ENCODE results near the gene CDK9. TPM values are rescaled to one million over a fixed set of nuclear protein-coding genes. Genes with fewer than 3 reads are reported as not detected.

Gene CDK9
- total RNA-seq, 1 experiment from 2014 or later: 62.1 TPM

- H3K27ac Mint-ChIP-seq (ENCODE audit: low read depth, unreplicated experiment): no peak overlapping the region
- intact Hi-C loops (cut with micrococcal nuclease): no loop called here
- H3K4me3 Mint-ChIP-seq (ENCODE audit: unreplicated experiment): no peak overlapping the region
- ChIA-PET POLR2A (interaction anchor here (2.0 to 4.9 kb wide), 2 partner anchors 28 to 33 kb away, joined by 7 to 50 read pairs; partner anchors contain the start of gene TOR2A), CTCF (interaction anchor here (1.4 to 1.8 kb wide), 3 partner anchors 16 to 29 kb away, joined by 3 to 6 read pairs (median 3); no protein-coding TSS in a partner anchor)
- no TSS peak for BruUV-seq (replicated peaks)
- TF ChIP-seq, protein P1, sequence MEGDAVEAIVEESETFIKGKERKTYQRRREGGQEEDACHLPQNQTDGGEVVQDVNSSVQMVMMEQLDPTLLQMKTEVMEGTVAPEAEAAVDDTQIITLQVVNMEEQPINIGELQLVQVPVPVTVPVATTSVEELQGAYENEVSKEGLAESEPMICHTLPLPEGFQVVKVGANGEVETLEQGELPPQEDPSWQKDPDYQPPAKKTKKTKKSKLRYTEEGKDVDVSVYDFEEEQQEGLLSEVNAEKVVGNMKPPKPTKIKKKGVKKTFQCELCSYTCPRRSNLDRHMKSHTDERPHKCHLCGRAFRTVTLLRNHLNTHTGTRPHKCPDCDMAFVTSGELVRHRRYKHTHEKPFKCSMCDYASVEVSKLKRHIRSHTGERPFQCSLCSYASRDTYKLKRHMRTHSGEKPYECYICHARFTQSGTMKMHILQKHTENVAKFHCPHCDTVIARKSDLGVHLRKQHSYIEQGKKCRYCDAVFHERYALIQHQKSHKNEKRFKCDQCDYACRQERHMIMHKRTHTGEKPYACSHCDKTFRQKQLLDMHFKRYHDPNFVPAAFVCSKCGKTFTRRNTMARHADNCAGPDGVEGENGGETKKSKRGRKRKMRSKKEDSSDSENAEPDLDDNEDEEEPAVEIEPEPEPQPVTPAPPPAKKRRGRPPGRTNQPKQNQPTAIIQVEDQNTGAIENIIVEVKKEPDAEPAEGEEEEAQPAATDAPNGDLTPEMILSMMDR (IDR thresholded peaks at IDR 0.05; ENCODE audit: unreplicated experiment): no peak
- H3K9me3 Mint-ChIP-seq (ENCODE audit: unreplicated experiment): peaks cover 7% of the 10 kb centered on the region
- no peaks in the 10 kb centered on the region for H3K36me3 Mint-ChIP-seq (ENCODE audit: insufficient read depth, unreplicated experiment)
- H3K4me1 Mint-ChIP-seq (ENCODE audit: insufficient read depth, unreplicated experiment): no peaks in the 10 kb centered on the region
- DNase-seq (ENCODE audit: unreplicated experiment): no peak
- H3K27me3 Mint-ChIP-seq (ENCODE audit: insufficient read depth, unreplicated experiment): no peaks in the 10 kb centered on the region
Observed at GRCh38 chr9:127768698-127769097, 17.1 kb upstream of the CDK9 start.

DNA sequence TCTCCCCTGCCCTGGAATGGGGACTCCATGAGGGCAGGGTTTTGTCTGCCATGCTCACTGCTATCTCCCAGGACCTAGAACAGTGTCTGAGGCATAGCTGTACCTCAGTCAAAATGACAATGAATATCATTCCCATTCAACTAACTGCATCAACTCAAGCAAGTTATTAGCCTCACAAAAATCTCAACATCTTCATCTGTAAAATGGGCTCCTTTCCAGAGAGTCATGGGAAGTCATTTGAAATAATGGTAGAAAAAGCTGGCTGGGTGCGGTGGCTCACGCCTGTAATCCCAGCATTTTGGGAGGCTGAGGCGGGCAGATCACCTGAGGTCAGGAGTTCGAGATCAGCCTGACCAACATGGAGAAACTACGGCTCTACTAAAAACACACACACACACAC is 16.7 kb upstream of the CDK9 start:
- peaks cover 7% of the 10 kb centered on the region for H3K9me3 Mint-ChIP-seq (ENCODE audit: unreplicated experiment)
- no peaks in the 10 kb centered on the region for H3K4me1 Mint-ChIP-seq (ENCODE audit: insufficient read depth, unreplicated experiment)
- intact Hi-C loops (cut with micrococcal nuclease): no loop called here
- ChIA-PET POLR2A (interaction anchor here (2.0 to 4.9 kb wide), 2 partner anchors 29 to 34 kb away, joined by 7 to 50 read pairs; partner anchors contain the start of gene TOR2A), CTCF (interaction anchor here (0.6 to 1.4 kb wide), 2 partner anchors 15 to 187 kb away, joined by 3 to 4 read pairs; no protein-coding TSS in a partner anchor)
- no peak overlapping the region for H3K4me3 Mint-ChIP-seq (ENCODE audit: unreplicated experiment)
- H3K27ac Mint-ChIP-seq (ENCODE audit: low read depth, unreplicated experiment): no peak overlapping the region
- BruUV-seq (replicated peaks): no TSS peak
- DNase-seq (ENCODE audit: unreplicated experiment): no peak
- TF ChIP-seq, protein P1 (IDR thresholded peaks at IDR 0.05; ENCODE audit: unreplicated experiment): no peak
- no peaks in the 10 kb centered on the region for H3K27me3 Mint-ChIP-seq (ENCODE audit: insufficient read depth, unreplicated experiment)
- no peaks in the 10 kb centered on the region for H3K36me3 Mint-ChIP-seq (ENCODE audit: insufficient read depth, unreplicated experiment)

DNA sequence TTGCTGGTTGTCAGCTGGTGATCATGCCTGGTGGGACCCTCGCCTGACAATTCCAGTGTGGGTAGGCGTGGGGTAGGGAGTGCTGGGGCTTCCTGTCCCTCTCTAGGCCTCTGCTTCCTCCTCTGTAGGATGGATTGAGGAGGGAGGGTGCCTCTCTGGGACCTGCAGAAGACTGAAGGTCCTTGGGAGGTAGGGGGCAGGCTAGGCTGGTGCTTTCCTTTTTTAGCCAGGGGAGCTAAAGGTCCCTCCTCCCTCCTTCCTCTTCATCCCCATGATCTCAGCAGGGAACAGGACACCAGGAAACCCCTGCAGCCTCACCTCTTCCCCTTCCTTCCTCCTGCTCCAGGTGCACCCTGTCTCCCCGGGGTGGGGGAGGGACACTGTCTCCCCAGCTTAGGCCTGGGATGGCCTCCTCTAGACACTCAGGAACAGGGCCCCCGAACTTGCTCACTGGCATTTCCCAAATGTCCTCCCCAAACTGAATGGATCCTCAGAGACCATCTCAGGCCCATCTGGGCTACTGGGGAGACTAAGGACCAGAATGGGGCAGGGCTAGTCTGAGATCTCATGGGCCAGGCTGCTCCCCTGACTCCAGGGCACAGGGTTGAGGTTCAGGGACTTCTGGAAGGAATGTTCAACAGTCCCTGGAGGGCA is 15.8 kb upstream of the CDK9 start:
- intact Hi-C loops (cut with micrococcal nuclease): no loop called here
- Mint-ChIP-seq H3K9me3 (ENCODE audit: unreplicated experiment) (peaks cover 7% of the 10 kb centered on the region), H3K36me3 (ENCODE audit: insufficient read depth, unreplicated experiment) (no peaks in the 10 kb centered on the region), H3K27me3 (ENCODE audit: insufficient read depth, unreplicated experiment) (no peaks in the 10 kb centered on the region), H3K4me1 (ENCODE audit: insufficient read depth, unreplicated experiment) (no peaks in the 10 kb centered on the region), H3K4me3 (ENCODE audit: unreplicated experiment) (no peak overlapping the region), H3K27ac (ENCODE audit: low read depth, unreplicated experiment) (no peak overlapping the region)
- ChIA-PET CTCF (interaction anchor here (0.6 to 1.7 kb wide), 5 partner anchors 14 to 159 kb away, joined by 3 to 10 read pairs (median 3); partner anchors contain the start of gene TOR2A), POLR2A (interaction anchor here (2.0 to 4.9 kb wide), 3 partner anchors 29 to 35 kb away, joined by 7 to 50 read pairs (median 13); partner anchors contain the start of gene TOR2A)
- TF ChIP-seq, protein P1 (IDR thresholded peaks at IDR 0.05; ENCODE audit: unreplicated experiment): no peak
- no TSS peak for BruUV-seq (replicated peaks)
- no peak for DNase-seq (ENCODE audit: unreplicated experiment)

DNA sequence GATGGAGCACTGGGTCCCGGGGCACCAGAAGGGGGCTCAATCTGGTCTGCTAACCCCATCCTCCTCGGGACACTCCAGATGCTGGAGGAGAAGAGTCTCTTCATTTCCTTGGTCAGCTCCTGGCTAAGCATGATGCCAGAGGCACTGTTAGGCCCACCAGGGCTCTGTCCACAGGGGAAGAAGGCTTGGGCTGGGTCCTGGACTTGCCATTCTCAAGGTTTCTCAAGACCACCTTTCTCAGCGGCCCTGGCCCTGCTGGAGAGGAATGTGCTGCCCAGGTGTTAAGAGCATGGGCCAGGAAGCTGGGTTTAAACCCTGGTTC is 15.3 kb upstream of the CDK9 start:
- ChIA-PET CTCF (interaction anchor here (0.6 to 1.7 kb wide), 8 partner anchors 14 to 255 kb away, joined by 3 to 10 read pairs (median 4); partner anchors contain the start of gene TOR2A), POLR2A (interaction anchor here (0.6 to 4.9 kb wide), 14 partner anchors 9 to 1712 kb away, joined by 3 to 50 read pairs (median 6); partner anchors contain the start of genes CDK9, FPGS, TOR2A and ZNF79)
- no TSS peak for BruUV-seq (replicated peaks)
- no peaks in the 10 kb centered on the region for H3K27me3 Mint-ChIP-seq (ENCODE audit: insufficient read depth, unreplicated experiment)
- no peaks in the 10 kb centered on the region for H3K4me1 Mint-ChIP-seq (ENCODE audit: insufficient read depth, unreplicated experiment)
- intact Hi-C loops (cut with micrococcal nuclease): no loop called here
- peaks cover 2% of the 10 kb centered on the region for H3K9me3 Mint-ChIP-seq (ENCODE audit: unreplicated experiment)
- H3K36me3 Mint-ChIP-seq (ENCODE audit: insufficient read depth, unreplicated experiment): no peaks in the 10 kb centered on the region
- TF ChIP-seq, protein P1 (IDR thresholded peaks at IDR 0.05; ENCODE audit: unreplicated experiment): no peak
- peak overlapping the region; percentile 83 for H3K4me3 Mint-ChIP-seq (ENCODE audit: unreplicated experiment)
- H3K27ac Mint-ChIP-seq (ENCODE audit: low read depth, unreplicated experiment): no peak overlapping the region
- DNase-seq (ENCODE audit: unreplicated experiment): no peak

Measured in MCF 10A (cell line).